Fibroblast of skin of left quadriceps (primary cell): Measurements from ENCODE around the gene AZU1.
"Not testable (repeated sequence)": the region's sequence is repeated elsewhere in the genome, so short reads cannot be mapped to it uniquely, and the experiment has no call there.

Experiments used
- DNase-seq, 2 experiments: peaks; one replicate each; pipeline ENCODE4 v3.0.0-alpha.2; 2013; ENCODE audit warnings: low read depth in 2 of 2

Gene AZU1

DNA sequence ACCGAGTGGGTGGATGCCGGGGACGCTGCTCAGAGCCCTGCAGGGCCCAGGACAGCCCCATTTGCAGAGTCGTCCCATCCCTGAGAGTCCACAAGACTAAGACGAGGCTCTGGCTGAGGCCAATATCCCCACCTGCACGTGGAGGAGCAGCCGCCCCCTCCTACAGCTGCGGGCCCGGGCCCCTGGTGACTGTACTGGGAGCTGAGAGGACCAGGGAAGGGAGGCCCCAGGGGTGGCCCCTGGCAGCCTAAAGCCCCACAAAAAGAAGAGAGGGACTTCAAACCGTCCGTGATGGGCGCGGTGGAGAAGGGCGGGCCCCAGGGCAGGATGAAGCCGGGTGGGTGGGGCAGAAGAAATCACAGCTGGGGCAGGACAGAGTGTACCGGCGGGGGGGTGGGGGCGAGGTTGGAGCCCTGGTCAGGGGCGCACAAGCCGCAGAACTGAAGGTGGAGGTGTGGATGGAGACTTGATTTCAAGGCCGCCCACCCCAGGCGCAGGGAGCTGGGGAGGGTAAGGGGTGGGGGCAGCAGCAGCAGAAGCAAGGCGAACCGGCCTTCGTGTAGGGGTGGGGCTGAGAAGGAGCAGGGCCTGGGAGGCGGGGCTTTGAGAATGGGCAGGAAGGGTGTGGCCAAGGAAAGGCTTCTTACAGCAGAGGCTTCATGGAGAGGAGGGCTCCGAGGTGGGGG is 44.8 kb downstream of the AZU1 start:
- no peak for DNase-seq

DNA sequence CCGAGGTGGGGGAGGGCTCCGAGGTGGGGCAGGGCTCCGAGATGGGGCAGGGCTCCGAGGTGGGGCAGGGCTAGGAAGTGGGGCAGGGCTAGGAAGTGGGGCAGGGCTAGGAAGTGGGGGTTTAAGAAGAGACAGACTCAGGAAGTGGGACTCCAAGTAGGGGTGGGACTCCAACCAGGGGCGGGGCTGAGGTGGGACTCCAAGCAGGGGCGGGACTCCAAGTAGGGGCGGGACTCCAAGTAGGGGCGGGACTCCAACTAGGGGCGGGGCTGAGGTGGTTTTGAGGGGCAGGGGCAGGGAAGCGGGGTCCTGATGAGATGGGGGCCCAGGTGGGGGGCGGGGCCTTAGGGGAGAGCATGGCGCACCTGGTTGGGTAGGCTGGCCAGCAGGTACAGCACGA is 45.4 kb downstream of the AZU1 start:
- DNase-seq = no peak

DNA sequence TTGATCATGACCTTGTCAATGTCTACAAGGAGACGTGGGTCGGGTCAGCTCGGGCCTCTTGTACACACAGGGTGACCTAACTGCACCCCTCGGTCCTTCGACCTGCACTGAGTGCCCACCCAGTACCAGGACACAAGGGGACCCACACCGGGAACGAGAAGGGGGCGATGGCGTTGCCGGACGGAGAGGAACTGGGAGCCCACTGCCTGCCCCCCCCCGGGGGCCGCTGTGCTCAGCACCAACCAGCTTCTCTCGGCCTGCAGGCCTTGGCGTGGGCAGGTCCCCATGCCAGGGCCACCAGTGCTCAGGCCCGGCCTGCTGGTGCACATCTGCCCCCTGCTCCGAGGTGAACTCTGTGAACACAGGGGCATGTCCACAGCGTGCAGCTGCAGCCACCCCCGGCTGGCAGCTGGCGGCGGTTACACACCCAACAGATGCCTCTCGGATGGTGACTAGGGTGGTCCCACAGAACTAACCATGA is 46.0 kb downstream of the AZU1 start:
- DNase-seq = no peak

DNA sequence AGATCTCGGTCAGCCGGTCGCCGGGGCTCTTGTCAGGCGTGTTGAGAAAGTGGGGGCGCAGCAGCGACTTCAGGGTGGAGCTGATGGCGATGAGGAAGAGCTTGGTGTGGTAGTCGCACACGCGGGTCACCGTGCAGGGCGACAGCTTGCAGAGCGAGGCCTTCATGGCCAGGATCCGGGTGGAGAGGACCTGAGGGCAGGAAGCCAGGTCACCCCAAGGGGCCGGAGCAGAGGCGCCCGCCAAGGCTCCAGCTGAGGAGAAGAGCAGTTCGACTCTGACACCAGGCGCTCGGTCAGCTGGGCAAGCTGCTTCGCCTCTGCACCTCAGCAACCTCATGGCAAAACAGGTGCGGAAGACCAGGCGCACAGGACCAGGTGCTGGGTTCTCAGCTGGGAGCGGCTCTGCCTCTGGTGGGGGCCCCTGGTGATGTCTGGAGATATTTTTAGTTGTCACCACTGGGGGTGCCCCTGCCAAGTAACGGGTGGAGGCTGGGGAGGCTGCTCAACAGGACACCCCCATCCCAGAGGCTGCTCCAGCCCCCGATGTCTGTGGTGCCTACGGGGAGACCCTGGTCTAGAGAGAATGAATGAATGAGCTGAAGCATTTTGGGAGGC is 47.7 kb downstream of the AZU1 start:
- DNase-seq = no peak

DNA sequence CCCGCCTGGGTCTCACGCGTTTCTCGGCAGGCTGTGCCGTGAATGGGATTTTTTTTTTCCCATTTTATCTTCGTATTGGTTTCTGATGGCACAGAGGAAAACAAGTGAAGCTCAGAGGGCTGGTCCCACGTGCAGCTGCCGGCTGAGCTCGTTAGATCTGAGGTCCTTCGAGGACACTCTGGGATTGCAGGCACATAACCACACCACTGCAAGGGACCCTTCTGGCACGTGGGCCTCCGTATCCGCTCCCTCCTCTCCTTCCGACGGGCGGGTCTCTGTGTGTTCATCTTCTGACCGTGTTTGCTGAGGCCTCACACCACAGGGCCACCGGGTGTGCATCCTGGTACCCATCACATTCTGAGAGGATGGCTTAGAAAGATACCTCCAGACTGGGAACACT is 48.5 kb downstream of the AZU1 start:
- DNase-seq = no peak

DNA sequence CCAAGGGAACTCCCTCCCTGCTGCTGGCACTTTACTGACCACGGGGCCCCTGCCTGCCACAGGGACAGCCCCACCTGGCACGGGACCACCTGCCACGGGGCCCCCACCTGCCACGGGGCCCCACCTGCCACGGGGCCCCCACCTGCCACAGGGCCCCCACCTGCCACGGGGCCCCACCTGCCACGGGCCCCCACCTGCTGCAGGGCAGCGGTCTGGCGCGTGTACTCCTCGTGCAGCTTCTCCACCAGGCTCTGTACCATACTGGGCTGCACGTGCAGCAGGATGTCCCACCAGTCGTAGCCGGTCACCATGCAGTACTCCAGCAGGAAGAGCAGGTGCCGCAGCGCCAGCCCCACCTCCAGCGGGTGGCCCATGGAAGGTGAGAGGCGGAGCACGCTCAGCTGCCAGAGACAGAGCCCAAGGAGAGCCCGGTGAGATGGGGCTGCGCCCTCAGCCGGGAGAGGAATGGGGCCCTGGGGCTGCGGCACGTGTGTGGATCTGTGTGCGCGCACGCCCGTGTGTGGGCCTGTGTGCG is 49.2 kb downstream of the AZU1 start:
- DNase-seq = no peak

DNA sequence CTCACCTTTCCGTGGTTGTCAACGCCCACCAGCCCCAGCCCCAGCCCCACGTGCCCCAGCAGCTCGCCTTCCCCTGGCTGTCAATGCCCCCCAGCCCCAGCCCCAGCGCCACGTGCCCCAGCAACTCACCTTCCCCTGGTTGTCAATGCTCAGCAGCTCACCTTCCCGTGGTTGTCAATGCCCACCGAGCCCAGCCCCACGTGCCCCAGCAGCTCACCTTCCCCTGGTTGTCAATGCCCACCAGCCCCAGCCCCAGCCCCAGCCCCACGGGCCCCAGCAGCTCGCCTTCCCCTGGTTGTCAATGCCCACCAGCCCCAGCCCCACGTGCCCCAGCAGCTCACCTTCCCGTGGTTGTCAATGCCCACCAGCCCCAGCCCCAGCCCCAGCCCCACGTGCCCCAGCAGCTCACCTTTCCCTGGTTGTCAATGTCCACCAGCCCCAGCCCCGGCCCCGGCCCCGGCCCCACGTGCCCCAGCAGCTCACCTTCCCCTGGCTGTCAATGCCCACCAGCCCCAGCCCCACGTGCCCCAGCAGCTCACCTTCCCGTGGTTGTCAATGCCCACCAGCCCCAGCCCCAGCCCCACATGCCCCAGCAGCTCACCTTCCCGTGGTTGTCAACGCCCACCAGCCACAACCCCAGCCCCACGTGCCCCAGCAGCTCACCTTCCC is 50.5 kb downstream of the AZU1 start:
- DNase-seq = not testable (repeated sequence)

DNA sequence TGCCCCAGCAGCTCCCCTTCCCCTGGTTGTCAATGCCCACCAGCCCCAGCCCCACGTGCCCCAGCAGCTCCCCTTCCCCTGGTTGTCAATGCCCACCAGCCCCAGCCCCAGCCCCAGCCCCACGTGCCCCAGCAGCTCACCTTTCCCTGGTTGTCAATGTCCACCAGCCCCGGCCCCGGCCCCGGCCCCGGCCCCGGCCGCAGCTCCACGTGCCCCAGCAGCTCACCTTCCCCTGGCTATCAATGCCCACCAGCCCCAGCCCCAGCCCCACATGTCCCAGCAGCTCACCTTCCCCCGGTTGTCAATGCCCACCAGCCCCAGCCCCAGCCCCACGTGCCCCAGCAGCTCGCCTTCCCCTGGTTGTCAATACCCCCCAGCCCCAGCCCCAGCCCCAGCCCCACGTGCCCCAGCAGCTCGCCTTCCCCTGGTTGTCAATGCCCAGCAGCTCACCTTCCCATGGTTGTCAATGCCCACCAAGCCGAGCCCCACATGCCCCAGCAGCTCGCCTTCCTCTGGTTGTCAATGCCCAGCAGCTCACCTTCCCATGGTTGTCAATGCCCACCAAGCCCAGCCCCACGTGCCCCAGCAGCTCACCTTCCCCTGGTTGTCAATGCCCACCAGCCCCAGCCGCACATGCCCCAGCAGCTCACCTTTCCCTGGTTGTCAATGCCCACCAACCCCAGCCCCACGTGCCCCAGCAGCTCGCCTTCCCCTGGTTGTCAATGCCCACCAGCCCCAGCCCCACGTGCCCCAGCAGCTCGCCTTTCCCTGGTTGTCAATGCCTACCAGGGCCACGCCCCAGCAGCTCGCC is 51.3 kb downstream of the AZU1 start:
- DNase-seq = not testable (repeated sequence)

DNA sequence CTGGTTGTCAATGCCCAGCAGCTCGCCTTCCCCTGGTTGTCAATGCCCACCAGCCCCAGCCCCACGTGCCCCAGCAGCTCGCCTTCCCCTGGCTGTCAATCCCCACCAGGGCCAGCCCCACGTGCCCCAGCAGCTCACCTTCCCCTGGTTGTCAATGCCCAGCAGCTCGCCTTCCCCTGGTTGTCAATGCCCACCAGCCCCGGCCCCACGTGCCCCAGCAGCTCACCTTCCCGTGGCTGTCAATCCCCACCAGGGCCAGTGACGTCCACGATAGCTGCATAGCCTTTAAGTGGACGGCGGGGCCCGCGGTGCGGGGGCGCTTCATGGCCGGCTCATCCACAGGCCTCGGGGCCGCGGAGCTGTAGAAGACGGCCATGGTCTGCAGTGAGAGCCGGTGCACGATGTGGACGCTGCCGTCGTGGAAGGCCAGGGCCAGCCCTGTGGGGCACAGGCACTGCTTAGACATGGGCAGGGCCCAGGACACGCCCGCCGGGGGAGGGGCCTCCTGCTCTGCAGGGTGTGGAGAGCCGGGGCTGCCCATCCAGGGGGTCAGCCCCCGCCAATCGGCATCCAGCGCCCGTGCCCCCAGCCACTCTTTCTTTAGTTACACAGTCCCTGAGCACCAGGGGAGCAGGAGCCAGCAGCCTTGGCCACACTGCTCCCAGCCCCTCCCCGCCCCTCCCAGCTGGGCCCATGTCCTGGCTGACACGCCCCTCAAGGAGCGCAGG is 52.2 kb downstream of the AZU1 start:
- no peak for DNase-seq
